HG03045 (cell line): ENCODE results near the gene N4BP2L1.
A peak's percentile ranks its signal among the peaks of the same experiment; 100 is the strongest.

Source experiments
- ATAC-seq: cut with Tn5 transposase; IDR thresholded peaks from one replicate; pipeline ENCODE4 v1.9.1; 2021; ENCODE audit warnings: mild to moderate bottlenecking, moderate library complexity; ENCODE audit not compliant: unreplicated experiment

The N4BP2L1 gene

DNA sequence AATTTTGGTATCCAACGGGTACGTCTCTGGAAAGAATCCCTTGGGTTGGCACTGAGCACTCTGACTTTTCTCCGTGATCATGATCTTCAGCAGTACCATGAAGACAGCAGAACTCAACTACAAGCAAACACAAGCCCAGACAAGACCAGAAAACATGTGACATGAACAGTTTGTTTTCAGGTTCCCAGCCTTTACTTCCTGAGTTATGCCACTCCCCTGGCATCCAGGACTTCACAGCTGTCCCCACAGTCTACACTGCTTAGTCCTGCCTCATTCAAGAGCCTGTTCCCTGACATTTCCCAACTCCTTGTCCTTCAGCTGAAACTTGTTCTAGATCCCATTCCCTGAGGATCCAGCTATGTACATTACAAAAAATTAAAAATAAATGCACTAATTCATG lies 4.9 kb upstream of the N4BP2L1 start:
- ATAC-seq: no peak

GRCh38 chr13:32431361-32431760 lies 3.4 kb upstream of the N4BP2L1 start:
- ATAC-seq: no peak

DNA sequence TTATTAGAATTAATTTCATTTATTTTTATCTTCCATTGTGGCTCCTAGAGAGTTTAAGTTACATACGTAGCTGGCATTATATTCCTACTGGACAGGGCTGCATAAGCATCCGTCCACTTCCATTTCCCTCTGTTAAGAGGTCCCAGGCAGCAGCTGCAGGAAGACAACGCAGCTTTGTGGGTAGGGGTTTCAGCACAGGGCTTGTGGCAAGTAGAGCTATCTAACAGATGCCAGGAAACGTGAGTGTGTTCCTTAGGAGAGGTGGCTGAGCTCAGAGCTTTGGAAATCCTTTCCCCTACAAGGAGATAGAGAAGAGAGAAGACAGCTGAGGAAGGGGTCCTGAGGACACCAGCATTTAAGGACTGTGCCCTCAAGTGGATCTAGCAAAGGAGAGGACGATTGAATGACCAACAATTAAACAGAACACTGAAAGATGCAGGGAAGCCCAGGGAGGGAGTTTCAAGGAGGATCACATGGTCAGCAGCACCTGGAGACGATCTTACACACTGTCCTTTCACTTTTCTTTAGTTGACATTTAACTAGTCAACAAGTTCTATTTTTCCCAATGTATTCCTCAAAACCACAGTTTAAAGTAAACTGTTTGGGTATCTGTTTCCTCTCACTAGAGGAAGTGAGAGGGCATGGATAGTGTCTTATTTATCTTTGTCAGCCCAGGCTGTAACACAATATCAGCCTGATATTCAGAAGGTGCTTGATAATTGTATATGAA lies 2.3 kb upstream of the N4BP2L1 start:
- ATAC-seq: no peak

- no peak for ATAC-seq
Measured at GRCh38 chr13:32429433-32429909, 1.5 kb upstream of the N4BP2L1 start.

- no peak for ATAC-seq
Measured at GRCh38 chr13:32428581-32429432, 877 bp upstream of the N4BP2L1 start.

- ATAC-seq: peak; percentile 19
Measured at GRCh38 chr13:32426990-32427851, 709 bp downstream of the N4BP2L1 start.

- peak; percentile 24 for ATAC-seq
Measured at GRCh38 chr13:32426191-32426989, 1.5 kb downstream of the N4BP2L1 start.

DNA sequence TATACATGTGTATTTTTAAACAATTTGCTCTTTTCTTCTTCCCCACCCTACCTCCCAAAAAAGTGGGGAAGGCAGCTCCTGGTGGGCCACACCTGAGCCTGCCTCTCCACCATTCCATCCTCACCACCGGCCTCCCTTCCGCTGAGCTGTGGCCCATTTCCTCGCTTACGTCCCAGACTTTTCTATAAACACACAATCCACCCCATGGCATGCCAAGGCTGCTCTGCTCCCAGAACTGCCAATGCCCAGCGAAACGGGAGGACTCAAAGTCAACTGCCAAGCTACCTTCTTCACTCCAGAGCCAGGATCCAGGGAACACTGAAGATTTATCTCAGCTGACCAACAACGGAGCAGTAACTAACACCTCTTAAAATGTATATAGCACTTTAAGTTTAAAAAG lies 2.8 kb downstream of the N4BP2L1 start:
- no peak for ATAC-seq

- ATAC-seq: no peak
Measured at GRCh38 chr13:32423592-32423991, 4.3 kb downstream of the N4BP2L1 start.

GRCh38 chr13:32419862-32420261 lies 8.1 kb downstream of the N4BP2L1 start:
- ATAC-seq: no peak

DNA sequence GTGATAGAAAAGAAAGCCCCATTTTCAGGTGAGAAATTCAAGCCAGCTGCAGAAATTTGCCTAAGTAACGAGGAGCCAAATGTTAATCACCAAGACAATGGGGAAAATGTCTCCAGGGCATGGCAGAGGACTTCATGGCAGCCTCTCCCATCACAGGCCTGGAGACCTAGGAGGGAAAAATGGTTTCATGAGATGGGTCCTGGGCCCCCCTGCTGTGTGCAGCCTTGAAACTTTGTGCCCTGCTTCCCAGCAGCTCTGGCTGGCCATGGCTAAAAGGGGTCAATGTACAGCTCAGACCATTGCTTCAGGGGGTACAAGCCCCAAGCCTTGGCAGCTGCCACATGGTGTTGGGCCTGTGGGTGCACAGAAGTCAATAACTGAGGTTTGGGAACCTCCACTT lies 9.9 kb downstream of the N4BP2L1 start:
- ATAC-seq: no peak

GRCh38 chr13:32415019-32415418 lies 12.9 kb downstream of the N4BP2L1 start:
- ATAC-seq: no peak

DNA sequence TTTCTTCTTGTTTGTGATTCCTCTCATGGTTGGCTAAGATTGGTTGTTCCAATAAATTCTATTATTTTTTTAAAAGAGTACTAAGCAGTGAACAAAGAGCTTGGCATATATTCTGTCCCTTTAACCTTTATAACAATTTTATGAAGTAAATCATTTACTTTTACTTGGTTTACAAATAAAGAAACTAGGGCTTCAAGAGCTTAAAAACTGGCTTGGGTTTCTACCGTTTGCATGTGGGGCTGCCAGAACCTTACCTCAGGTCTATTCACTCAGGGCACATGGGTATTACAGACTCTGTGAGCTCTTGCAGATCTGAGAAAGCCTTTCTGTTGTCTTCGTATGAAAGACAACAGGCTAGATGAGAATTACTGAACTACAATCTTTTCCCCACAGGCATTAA lies 13.3 kb downstream of the N4BP2L1 start:
- ATAC-seq: no peak

DNA sequence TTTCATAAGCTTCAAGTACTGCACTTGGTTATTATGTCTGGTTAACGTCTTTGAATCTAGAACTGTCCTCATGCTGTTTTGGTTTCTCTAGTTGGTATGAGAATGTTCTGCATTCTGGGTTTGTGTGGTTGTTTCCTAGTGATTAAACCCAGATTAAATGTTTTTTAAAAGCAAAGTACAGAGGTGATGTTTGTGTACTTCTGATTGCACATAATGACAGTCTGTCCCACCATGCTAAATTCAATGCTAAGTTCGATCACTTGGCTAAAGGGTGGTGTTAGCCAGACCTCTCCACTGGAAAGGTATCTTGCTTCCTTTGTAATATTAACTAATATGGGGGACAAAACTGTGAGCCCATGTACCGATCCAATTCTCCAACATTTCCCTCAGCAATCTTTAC lies 14.6 kb downstream of the N4BP2L1 start:
- ATAC-seq: no peak

DNA sequence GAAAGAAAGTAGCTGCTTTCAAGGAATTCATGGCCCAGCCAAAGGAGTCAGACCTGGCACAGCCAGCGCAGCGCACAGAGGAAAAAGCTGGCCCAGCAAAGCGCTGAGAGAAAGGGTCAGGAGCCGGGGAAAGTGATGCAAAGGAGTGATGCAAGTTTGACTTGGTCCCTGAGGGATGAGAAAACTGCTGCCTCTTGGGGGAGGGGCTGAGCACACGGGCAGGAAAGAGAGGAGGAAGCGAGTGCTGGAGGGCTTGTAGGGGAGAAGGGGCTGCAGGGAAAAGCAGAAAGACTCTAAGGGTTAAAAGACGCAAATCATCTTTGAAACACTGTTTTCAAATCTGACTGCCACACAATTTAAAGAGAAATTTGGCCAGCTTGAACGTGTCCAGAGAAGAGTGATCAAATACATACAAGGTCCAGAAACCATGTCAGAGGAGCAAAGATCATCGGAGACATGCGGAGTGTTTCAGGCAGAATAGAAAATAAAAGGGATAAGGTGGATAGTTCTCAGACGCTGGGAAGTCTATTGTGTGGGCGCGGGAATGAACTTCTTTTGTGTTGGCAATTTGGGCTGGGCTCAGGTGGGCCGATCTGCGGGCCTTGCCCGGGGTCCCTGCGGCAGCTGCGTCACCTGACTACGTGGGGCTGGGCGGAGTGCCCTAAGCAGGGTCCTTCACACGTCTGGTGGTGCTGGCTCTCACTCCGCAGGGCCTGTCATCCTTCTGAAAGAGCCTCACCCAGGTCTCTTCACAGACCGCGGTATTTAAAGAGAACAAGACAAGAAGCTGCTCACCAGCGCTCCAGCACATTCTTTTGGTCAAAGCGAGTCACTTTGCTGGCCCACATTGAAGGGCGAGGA lies 18.1 kb downstream of the N4BP2L1 start:
- ATAC-seq: no peak

- ATAC-seq: no peak
Measured at GRCh38 chr13:32409001-32409313, 19.0 kb downstream of the N4BP2L1 start.

DNA sequence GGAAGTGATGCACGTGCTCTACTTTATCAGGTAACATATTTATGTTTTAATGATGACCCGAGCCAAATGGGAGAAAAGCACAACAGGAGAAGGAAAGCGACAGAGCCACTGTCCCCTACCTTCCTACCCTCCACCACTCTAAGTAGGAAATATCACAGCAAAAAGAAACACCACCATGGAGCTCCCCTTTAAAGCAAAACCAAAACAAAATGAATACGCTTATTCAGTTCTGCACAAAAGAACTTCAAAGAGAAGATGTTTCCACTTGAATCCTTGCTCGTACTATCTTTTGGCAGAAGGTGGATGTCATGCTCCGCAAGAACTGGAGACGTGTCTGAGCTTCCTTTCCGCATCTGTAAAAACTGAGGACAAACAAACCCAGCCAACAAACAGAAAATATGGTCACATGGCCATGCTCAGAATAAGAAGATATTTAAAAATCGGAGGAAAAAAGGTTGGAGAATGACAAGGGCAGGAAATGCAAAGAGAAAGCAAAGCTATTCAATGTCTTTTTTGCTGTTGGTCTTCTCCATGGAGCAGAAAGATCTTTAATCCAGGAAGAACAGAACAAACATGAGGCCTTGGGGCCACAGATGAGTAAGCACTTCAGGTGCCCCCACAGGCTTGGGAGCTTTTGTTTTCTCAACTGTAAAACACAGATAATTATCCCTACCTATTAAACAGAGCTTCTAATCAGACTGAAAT lies 19.5 kb downstream of the N4BP2L1 start:
- ATAC-seq: peak; percentile 22

GRCh38 chr13:32407854-32408253 lies 20.1 kb downstream of the N4BP2L1 start:
- ATAC-seq: peak; percentile 55

GRCh38 chr13:32403108-32403507 lies 24.8 kb downstream of the N4BP2L1 start:
- ATAC-seq: no peak
